ENCODE measurements around the gene MB. TPM values are rescaled to one million over a fixed set of nuclear protein-coding genes. Genes with fewer than 3 reads are reported as not detected.
A peak's percentile ranks its signal among the peaks of the same experiment; 100 is the strongest.

Gene MB
- polyA plus RNA-seq, 3 donors: not detected

- WGBS (ENCODE audit: insufficient coverage): 19% methylated on average over 2 of the region's 4 CpGs
- no peak overlapping the region for H3K4me2 ChIP-seq (replicated peaks; ENCODE audit: extremely low read depth, low read length, poor library complexity, severe bottlenecking)
- no peaks in the 10 kb centered on the region for H3K79me2 ChIP-seq (ENCODE audit: insufficient read depth, low read length)
- DNase-seq: no peak
- H3K4me3 Mint-ChIP-seq: no peak overlapping the region
- no peaks in the 10 kb centered on the region for H4K20me1 ChIP-seq (ENCODE audit: insufficient read depth, low read length)
- H3K9ac ChIP-seq (ENCODE audit: insufficient read depth, low read length, poor library complexity, severe bottlenecking): no peak overlapping the region
- H3K9me3 ChIP-seq (replicated peaks in 1 of 2; ENCODE audit: control insufficient read depth in 1 of 2, insufficient read depth in 1 of 2, low read length in 2 of 2): no peaks in the 10 kb centered on the region
- H3K4me1 ChIP-seq (ENCODE audit: control insufficient read depth in 1 of 2, insufficient read depth in 2 of 2, low read length in 2 of 2): peaks cover 35 to 41% of the 10 kb centered on the region in 2 donors
- peaks cover 11 to 19% (median 14%) of the 10 kb centered on the region in 3 donors for H3K27me3 Mint-ChIP-seq (ENCODE audit: low read depth in 3 of 3)
- H3K4me1 Mint-ChIP-seq: peaks cover 45% of the 10 kb centered on the region
- no peaks in the 10 kb centered on the region for H3K36me3 Mint-ChIP-seq
- no peak overlapping the region for H2AFZ ChIP-seq (ENCODE audit: insufficient read depth, low read depth, low read length, poor library complexity, severe bottlenecking)
- no peak overlapping the region for H3K27ac ChIP-seq (ENCODE audit: low read depth in 1 of 2, low read length in 2 of 2)
- peaks cover 0 to 2% (median 0%) of the 10 kb centered on the region in 7 donors for H3K9me3 Mint-ChIP-seq
- intact Hi-C loops (cut with micrococcal nuclease): no loop called here
- no peaks in the 10 kb centered on the region for H3K36me3 ChIP-seq (replicated peaks in 1 of 2; ENCODE audit: control insufficient read depth in 1 of 2, insufficient read depth in 2 of 2, low read length in 2 of 2)
- no peak overlapping the region for H3K27ac Mint-ChIP-seq
- no peaks in the 10 kb centered on the region for H3K27me3 ChIP-seq (ENCODE audit: control insufficient read depth in 2 of 2, insufficient read depth in 2 of 2, low read length in 2 of 2)
- TF ChIP-seq CTCF (IDR thresholded peaks at IDR 0.05): no peak
- H3K4me3 ChIP-seq (replicated peaks in 1 of 3; ENCODE audit: low read depth in 2 of 3, low read length in 3 of 3): no peak overlapping the region
Measured at GRCh38 chr22:35609761-35610160, 7.4 kb downstream of the MB start.

- Histone ChIP-seq H2AFZ (ENCODE audit: insufficient read depth, low read depth, low read length, poor library complexity, severe bottlenecking) (no peak overlapping the region), H3K27me3 (ENCODE audit: control insufficient read depth in 2 of 2, insufficient read depth in 2 of 2, low read length in 2 of 2) (no peaks in the 10 kb centered on the region), H3K36me3 (replicated peaks in 1 of 2; ENCODE audit: control insufficient read depth in 1 of 2, insufficient read depth in 2 of 2, low read length in 2 of 2) (no peaks in the 10 kb centered on the region), H3K27ac (ENCODE audit: low read depth in 1 of 2, low read length in 2 of 2) (no peak overlapping the region), H3K9me3 (replicated peaks in 1 of 2; ENCODE audit: control insufficient read depth in 1 of 2, insufficient read depth in 1 of 2, low read length in 2 of 2) (no peaks in the 10 kb centered on the region), H3K4me3 (replicated peaks in 1 of 3; ENCODE audit: low read depth in 2 of 3, low read length in 3 of 3) (no peak overlapping the region), H3K79me2 (ENCODE audit: insufficient read depth, low read length) (no peaks in the 10 kb centered on the region), H3K4me2 (replicated peaks; ENCODE audit: extremely low read depth, low read length, poor library complexity, severe bottlenecking) (no peak overlapping the region), H3K9ac (ENCODE audit: insufficient read depth, low read length, poor library complexity, severe bottlenecking) (no peak overlapping the region), H4K20me1 (ENCODE audit: insufficient read depth, low read length) (no peaks in the 10 kb centered on the region), H3K4me1 (ENCODE audit: control insufficient read depth in 1 of 2, insufficient read depth in 2 of 2, low read length in 2 of 2) (peaks cover 40 to 46% of the 10 kb centered on the region in 2 donors)
- WGBS (ENCODE audit: insufficient coverage): 96% methylated on average over 9 of the region's 9 CpGs
- intact Hi-C loops (cut with micrococcal nuclease): no loop called here
- H3K9me3 Mint-ChIP-seq: no peaks in the 10 kb centered on the region
- peaks cover 11 to 19% (median 16%) of the 10 kb centered on the region in 3 donors for H3K27me3 Mint-ChIP-seq (ENCODE audit: low read depth in 3 of 3)
- H3K4me1 Mint-ChIP-seq: peaks cover 50% of the 10 kb centered on the region
- H3K27ac Mint-ChIP-seq: peak overlapping the region in 2 of 7 donors; percentile 18 to 57
- DNase-seq: no peak
- TF ChIP-seq CTCF (IDR thresholded peaks at IDR 0.05): no peak
- no peak overlapping the region for H3K4me3 Mint-ChIP-seq
- no peaks in the 10 kb centered on the region for H3K36me3 Mint-ChIP-seq
Measured at GRCh38 chr22:35609261-35609660, 7.9 kb downstream of the MB start.
